NCI-H1417 (cell line): ENCODE results near the gene STK38L.

Source experiments
- DNase-seq, 3 experiments: peaks; one replicate each; lab custom pipeline; 2025; lab: John Stamatoyannopoulos, UW

STK38L gene

DNA sequence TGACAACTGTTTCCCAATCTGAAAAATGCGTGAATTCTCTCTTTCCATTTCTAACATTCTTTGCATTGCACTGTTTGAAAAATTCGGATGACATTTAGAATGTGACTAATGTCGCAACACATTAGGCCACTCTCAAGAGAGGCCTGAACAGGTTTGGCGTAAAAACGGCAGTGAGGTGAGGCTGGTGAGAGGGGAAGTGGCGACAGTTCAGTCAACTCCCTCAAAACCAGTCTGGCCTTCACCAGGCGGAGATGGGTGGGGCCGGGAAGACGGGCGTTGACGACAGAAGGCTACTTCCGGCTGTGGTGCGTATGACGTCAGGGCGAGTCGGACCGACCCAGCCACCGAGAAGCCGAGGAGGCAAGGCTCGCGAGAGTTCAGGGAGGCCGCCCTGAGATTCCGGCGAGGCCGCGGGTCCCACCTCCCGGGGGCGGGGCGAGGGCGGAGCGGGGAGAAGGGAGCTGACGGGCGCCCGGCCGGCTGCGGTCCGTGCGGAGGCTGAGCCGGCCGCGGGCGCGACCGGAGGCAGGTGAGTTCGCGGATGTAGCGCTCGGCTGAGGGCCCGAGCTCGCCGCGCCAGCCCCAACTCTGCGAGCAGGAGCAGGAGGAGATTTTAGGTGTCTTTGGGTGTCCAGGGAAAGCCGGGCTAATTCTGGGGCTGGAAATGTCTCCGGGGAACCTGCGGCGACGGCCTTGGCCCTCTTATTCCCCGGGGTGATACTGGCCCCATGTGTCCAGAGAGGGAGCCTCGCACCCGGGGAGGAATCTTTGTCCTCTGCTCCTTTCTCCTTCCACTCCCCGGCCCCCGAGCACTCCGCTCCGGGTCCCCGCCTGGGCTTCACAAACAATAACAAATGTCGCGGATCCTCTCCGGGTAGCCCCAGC, at the start of gene STK38L:
Gene STK38L (plus strand): TSS at position 483 of the 885 bp plus-strand sequence. CDS start 53,435 bp downstream, outside the sequence.
- DNase-seq: peak; percentile 91 to 98 (median 98)

DNA sequence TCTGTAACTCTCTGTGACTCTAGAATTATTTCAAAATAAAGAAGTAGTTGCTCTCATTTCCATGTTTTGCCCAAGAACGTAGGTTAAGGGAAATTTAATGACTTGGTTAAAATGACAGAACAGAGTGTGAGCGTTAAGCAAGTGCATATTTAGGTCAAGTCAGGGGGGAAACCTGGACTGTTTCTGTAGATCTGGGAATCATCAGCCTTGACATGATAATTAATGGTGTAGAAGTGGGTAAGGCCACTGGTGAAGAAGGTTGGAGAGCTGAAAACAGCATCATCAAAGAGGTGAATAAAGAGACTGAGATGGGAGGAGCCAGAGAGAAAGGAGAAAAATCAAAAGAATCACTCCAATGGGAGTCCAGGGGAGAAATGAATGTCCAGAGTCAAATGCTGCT, 49.4 kb upstream of the STK38L start:
- DNase-seq: no peak

DNA sequence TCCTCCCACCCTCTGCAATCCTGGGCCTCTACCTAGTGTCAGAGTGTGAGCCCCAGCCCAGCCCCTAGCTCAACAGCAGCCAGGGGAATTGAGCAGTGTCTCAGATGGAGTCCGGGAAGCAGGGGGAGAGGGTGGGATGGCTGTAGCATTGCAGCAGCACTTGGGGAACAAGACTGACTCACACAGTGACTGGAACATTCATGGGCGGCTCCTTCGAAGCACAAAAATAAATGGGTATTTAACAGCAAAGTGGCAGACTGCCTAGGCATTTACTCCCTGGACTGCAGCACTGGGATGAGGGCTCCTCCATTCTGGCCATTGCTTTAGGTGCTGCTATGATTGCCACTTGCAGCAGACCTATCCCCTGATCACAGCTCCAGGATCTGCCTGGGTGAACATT, 46.0 kb upstream of the STK38L start:
- no peak for DNase-seq

DNA sequence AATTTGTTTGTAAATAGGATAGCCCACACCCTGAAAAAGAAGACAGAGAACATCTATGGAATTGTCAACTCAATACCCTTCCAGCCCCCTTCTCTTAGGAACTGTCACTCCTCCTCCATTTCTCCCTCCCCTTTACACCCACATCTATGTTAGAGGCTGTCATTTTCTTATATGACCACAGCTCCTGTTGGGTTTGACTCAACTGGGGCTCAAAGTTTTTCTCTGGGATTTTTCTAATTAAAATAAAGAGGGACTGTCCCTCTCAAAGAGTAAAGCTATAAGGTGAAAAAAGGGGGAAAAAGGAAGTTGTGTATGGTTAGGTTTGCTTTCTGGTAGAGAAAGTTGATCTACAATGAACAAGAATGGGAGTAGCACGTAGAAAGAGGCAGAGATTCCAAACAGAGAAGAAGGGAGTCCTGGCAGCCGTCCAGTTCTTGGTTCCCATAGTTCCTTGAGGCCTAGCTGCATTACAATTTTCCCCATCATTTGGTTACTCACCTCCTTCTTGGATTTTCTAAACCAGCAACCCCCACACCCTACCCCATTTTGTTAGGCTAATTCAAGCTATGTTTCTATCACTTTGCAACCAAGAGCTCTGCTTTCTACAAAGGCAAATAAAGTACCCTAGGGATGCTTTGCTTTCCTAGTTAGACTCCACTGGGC, 44.3 kb upstream of the STK38L start:
- no peak for DNase-seq

DNA sequence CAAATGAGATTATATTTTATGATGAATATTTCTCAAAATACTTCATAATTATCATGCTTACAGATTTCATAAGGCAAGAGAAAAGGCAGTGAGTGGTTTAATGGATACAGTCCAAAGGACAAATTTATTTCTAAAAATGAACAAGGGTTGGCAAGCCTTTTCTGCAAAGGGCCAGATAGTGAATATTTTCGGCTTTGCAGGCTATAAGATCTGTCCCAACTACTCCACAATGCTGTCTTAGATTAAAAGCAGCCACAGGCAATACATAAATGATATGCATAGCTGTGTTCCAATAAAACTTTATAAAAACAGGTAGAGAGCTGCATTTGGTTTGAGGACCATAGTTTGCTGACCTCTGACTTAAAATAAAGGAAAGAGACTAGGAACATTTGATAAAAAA, 42.9 kb upstream of the STK38L start:
- no peak for DNase-seq

DNA sequence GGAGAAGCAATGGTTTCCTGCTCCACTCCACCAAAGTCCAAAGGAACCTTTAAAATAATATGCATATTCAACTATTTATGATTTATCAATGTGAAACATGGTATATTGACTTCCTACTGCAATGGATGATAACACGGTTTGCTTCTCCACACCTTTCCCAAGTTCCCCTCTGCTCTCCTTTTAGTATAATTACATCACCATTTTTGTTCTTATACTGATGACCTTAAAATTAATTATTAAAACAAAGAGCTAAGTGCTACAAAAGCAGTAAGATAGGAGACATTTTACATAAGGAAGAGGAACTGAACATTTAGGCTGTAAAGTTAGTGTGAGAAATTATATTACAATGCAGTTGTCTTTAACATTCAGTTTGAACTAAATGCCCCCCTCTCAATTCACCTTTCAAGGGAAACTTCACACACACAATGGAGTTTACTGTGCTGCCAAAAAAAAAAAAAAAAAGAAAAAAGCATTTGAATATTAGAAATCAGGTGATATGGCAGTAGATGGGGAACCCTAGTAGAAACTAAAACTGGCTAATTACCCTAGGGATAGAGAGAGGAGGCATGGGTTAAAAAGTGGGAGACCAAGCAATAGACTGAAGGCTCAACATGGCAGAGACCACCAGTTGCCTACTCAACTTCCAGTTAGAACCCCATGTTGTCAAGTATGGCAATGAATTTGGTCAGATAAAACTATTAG, 37.1 kb upstream of the STK38L start:
- no peak for DNase-seq

DNA sequence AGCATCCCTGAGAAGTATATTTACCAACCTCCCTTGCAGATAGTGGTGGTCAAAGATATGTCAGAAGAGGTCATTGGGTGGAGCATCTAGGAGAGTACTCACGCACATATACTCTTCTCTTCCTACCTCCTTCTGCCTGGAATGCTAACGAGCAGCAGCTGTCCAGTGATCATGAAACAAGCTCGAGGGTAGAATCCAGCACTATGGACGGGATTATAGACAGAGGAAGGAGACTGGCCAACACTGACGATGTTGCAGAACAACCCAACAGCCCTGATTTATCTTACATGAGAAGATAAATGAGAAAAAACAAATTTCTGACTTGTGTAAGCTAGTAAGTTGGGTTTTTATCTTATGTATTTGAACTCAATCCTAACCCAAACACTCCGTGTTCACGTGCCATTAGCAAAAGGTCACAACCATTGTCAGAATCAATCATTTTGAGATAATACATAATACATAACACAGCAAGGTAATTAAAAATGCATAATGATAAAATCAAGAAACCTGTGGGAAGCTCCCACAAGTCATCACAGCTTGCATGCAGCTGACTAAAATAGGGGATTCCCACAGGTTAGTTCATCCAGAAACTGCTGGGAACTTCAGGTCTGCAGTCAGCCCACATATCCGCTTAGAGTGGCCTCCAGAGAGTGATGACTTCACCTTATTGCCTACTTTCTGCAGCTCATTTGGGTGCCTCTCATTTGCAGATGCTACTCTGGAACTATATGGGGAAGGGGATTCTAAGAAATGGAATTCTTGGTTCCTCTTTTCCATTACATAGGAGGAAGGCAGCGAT, 36.3 kb upstream of the STK38L start:
- no peak for DNase-seq

DNA sequence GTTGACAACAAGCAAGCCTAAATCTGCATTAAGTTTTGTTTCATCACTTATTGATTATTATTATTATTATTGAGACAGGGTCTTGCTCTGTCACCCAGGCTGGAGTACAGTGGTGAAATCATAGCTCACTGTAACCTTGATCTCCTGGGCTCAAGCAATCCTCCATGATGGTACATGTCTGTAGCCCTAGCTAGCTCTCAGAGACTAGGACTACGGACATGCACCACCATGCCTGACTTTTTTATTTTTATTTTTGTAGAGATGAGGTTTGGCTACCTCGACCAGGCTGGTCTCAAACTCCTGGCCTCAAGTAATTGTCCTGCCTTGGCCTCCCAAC, 35.7 kb upstream of the STK38L start:
- no peak for DNase-seq

DNA sequence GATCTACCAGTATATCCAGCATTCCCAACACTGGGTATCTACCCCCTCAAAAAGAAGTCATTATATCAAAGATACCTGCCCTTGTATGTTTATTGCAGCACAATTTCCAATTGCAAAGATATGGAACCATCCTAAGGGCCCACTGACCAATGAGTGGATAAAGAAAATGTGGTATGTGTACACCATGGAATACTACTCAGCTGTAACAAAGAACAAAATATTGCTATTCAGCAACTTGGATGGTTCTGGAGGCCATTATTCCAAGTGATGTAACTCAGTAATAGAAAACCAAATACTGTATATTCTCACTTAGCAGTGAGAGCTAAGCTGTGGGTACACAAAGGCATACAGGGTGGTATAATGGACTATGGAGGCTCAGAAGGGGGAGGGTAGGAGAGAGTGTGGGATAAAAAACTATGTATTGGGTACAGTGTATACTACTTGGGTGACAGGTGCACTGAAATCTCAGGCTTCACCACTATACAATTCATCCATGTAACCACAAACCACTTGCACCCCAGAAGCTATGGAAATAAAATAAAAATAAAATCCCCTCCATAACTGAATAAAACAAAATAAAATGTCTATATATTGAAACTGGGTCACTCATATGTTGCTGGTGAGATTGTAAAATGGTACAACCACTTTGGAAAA, 34.7 kb upstream of the STK38L start:
- no peak for DNase-seq

DNA sequence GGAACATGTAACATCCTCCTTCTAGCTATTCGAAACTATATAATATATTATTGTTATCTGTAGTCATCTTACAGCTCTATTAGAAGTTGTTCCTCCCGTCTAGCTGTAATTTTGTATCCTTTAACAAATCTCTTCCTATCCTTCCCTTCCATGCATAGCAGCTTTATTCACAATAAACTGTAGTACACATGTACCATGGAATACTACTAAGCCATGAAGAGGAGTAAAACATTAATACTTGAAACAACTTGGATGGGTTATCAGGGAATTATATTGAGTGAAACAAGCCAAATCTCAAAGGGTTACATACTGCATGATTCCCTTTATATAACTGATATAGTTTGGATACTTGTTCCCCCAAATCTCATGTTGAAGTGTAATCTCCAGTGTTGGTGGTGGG, 33.9 kb upstream of the STK38L start:
- no peak for DNase-seq

DNA sequence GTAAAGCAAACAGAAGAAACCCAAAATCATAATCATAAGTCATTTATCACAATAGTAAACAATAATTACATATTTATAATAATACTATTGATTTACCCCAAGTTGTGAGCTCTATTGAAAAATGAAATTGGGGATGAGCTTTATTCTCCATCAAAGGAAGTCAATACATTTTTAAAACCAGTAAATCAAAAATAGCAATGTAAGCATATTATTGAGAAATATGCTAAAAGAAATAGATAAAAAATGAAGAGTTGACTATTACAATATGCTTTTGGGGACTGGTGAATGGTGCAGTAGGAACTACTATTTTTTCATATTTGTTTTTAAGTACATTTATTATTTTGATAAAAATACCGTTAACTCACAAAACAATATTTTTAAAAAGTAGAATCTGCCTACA, 31.2 kb upstream of the STK38L start:
- no peak for DNase-seq

DNA sequence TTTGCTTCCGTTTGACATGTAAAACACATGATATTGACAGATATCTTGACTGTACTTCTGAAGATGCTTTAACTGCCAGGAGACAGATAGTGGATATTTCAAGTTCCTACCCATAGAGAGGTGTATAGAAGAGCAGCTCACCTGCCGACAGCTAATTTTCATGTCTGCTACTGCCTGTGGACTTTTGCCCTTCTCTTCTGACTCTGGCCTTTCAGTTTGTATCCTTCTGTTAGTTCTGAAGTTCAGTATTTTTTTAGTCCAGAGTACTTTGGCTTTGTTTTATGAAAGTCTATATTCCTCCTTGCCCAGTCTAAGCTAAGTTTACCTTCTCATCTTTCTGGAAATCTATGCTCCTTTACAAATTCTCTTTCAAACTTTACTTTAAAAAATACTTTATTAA, 30.8 kb upstream of the STK38L start:
- DNase-seq: no peak

DNA sequence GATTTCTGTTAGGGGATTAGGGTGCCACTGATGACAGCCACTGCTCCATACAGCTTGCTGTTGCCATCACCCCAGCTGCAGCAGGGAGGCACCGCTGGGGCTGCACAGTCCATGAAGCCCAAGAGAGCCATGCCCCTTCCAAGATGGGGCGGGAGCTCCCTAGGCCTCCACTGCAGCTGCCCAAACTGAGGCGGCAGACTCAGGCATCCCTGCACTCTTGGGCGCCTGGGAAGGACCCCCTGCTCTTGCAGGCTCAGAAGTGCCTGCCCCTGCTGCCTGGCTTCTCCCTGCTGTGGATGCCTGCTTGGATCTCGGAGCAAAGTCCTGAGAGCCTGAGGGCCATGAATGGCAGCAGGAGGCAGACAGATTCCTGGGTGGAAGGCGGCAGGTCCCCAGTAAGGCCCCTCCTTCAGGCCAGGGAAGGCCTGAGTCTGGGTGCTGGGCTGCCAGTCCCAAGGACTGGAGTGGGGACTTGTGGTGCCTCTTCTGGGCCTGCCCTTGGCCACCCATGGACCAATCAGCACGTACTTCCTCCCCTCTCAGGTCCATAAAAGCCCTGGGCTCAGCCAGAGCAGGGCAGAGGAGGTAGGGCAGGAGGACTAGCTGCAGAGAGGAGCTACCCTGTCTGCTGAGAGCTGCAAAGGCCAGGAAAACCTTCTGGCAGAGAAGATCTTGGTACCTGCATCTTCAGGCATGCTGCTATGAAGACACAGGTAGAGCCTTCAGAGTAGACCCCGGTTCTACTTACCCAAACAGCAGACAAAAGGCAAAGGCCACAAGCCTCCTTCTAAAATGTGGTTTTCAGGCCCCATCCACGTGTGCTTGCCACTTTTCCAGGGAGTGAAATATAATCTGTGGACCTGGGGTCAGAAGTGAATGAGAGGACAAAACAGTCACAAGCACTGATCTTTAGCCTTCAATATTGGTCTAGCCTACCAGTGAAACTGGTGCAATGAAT, 30.0 kb upstream of the STK38L start:
- no peak for DNase-seq

DNA sequence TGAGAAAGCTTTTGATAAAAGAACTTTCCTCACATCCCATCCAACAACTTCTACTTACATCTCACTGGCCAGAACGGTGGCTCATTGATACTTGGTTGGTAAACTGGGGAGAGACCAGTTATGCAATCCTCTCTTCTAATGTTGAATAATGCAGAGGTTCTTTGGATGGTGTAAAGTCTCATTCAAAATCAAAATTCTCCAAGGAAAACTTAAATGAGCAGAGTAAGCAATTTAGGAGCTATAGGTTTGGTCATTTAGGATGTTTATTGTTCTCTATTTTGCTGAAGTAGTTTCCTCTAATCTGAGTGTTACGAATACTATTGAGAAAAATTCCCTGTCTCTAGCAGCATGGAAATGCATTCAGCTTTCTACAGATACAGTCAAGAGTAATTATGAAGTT, 26.5 kb upstream of the STK38L start:
- DNase-seq: no peak

DNA sequence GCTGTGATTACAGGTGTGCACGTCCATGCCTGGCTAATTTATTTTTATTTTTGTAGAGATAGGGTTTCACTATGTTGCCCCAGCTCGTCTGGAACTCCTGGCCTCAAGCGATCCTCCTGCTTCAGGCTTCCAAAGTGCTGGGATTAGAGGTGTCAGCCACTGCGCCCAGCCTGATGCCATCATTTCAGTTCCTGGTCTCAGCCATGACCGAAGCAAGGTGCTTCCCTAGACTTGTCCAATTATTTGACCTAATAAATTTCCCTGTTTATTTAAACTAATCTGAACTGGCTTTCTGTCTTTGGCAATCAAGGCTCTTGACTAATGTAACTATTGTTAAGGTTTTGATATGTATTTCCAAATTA, 24.4 kb upstream of the STK38L start:
- DNase-seq: no peak

DNA sequence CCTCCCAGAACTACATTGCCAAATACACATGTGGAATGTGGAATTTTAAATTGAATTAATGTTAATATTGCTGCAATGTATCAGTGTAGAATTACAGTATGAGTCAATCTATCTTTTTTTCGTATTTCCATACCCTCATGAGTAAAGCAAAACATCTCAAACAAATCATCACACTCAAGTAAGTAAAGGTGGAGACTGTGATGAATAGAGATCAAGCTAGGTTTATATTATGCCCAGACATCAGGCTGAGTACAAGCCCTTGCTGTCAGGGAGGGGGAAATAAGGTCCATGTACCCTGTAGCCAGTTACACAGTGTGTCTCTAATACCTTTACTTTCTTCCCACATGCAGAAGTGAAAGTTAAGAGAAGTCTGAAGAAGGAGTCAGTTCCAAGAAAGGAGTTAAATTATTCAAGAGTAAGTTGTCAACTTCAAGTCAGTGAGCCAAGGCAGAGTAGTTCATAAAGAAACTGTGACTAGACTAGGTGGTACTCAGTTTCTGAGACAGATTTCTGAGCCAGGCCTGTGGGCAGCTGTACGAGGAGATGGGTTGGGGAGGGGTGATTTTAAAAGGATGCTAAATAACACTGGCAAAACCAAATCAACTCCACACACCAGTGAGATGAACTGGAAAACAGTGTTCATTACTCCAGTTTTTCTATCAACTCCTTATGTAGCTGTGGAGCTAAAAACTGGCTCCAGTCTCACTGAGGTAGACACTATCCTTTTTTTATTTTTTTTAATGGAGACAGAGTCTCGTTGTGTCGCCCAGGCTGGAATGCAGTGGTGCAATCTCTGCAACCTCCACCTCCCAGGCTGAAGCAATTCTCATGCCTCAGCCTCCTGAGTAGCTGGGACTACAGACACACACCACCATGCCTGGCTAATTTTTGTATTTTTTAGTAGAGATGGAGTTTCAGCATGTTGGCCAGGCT, 23.8 kb upstream of the STK38L start:
- no peak for DNase-seq

DNA sequence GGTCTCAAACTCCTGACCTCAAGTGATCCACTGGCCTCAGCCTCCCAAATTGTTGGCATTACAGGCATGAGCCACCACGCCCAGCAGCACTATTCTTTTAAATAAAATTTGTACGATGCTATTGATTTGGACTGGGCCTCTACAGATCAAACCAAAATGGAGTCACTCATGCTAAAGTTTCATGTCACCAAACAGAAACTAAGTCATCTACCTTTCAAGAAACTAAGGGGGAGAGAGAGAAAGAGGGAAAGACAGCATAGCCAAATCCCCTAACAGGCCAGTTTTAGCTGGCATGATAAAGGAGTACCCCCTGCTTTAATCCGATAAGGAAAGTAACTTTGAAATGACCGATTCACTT, 23.1 kb upstream of the STK38L start:
- DNase-seq: no peak

DNA sequence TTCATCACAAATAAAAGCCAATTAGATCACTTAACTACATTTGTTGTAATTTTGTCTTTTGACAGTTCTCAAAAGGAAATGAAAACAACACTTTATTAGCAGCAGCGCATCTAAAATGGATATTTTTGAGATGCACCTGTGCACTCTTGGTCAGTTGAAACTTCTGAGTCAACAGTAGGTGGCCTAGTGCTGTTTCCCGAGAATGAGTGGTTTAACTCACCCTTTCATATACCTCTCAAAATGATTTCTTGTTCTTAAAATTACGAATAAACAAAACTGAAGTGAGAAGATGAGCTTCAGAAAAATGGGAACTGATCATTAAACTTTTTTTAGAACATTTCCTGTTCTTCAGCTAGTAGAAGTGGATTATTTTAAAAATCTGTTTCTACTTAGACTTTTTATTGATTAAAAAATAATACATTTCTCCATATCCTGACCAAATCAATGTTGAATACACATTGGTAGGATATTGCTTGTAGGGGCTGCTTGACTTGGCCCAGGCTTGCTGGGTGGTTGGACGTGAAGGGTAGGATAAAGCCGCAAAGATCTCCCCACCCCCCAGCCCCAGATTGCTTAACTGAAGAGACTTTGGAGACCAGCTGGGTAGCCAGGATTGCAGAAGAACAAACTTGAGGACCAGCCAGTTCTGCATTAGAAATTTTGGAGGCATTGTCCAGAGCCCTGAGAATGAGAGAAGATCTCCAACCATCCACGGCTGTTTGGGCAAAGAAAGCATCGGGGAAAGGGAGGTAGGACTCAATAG, 22.3 kb upstream of the STK38L start:
- no peak for DNase-seq
